Mesendoderm (in vitro differentiated cells): ENCODE results near the gene MYH15.

Experiments
- DNase-seq: peaks from one replicate; pipeline ENCODE4 v3.0.0; 2013
- H2AK5ac ChIP-seq: 2 replicates; pipeline ENCODE4 v1.6.1; 2013; ENCODE audit warnings: low read length, inconsistent platforms
- H2BK120ac ChIP-seq: 2 replicates; pipeline ENCODE4 v1.6.1; 2013; ENCODE audit warnings: low read depth, mild to moderate bottlenecking, low read length, moderate library complexity, mixed read lengths
- H2BK15ac ChIP-seq: replicated peaks from 2 replicates; pipeline ENCODE4 v1.6.1; 2013; ENCODE audit warnings: low read depth, mild to moderate bottlenecking, moderate library complexity
- H2BK5ac ChIP-seq: 2 replicates; pipeline ENCODE4 v1.6.1; 2013; ENCODE audit warnings: low read length, inconsistent platforms
- H3K18ac ChIP-seq: 2 replicates; pipeline ENCODE4 v1.6.1; 2013; ENCODE audit warnings: mild to moderate bottlenecking, low read length, mixed read lengths
- H3K23ac ChIP-seq: one replicate; pipeline ENCODE4 v1.6.1; 2013; ENCODE audit warnings: low read length
- H3K27ac ChIP-seq: 2 replicates; pipeline ENCODE4 v1.5.1; 2013; ENCODE audit warnings: low read depth, mild to moderate bottlenecking, inconsistent platforms, low read length, moderate library complexity
- H3K27me3 ChIP-seq: 2 replicates; pipeline ENCODE4 v1.6.1; 2013; ENCODE audit warnings: low read length, control low read depth, mild to moderate bottlenecking, inconsistent platforms; ENCODE audit not compliant: insufficient read depth, poor library complexity
- H3K36me3 ChIP-seq: 2 replicates; pipeline ENCODE4 v1.6.1; 2013; ENCODE audit warnings: low read length, inconsistent platforms; ENCODE audit not compliant: control insufficient read depth, insufficient read depth
- H3K4ac ChIP-seq: one replicate; pipeline ENCODE4 v1.6.1; 2013; ENCODE audit warnings: low read depth, mild to moderate bottlenecking, low read length, moderate library complexity
- H3K4me1 ChIP-seq: 2 replicates; pipeline ENCODE4 v1.6.1; 2013; ENCODE audit warnings: low read depth, low read length, inconsistent platforms; ENCODE audit not compliant: control insufficient read depth
- H3K4me2 ChIP-seq: 2 replicates; pipeline ENCODE4 v1.6.1; 2013; ENCODE audit warnings: low read length
- H3K4me3 ChIP-seq: 2 replicates; pipeline ENCODE4 v1.5.1; 2013; ENCODE audit warnings: mild to moderate bottlenecking, low read length
- H3K56ac ChIP-seq: one replicate; pipeline ENCODE4 v1.6.1; 2013; ENCODE audit warnings: low read length
- H3K79me1 ChIP-seq: 2 replicates; pipeline ENCODE4 v1.6.1; 2013; ENCODE audit warnings: low read length, inconsistent platforms
- H3K79me2 ChIP-seq: 2 replicates; pipeline ENCODE4 v1.6.1; 2013; ENCODE audit warnings: mild to moderate bottlenecking, low read length; ENCODE audit not compliant: control insufficient read depth, insufficient read depth
- H3K9ac ChIP-seq: 2 replicates; pipeline ENCODE4 v1.6.1; 2013; ENCODE audit warnings: low read length, inconsistent platforms
- H4K5ac ChIP-seq: one replicate; pipeline ENCODE4 v1.6.1; 2013; ENCODE audit warnings: low read length
- H4K8ac ChIP-seq: one replicate; pipeline ENCODE4 v1.6.1; 2013; ENCODE audit warnings: low read depth, mild to moderate bottlenecking, control low read depth, low read length, moderate library complexity
- WGBS: extraction: QIAGEN DNeasy Blood & Tissue Kit; methylation state at CpG from one replicate; pipeline ENCODE4 v1.1.7; 2013; ENCODE audit warnings: low lambda C conversion rate, missing lambda C conversion rate; ENCODE audit not compliant: insufficient coverage; ENCODE audit errors: extremely low coverage; 5-methylcytosine and 5-hydroxymethylcytosine counted together

The MYH15 gene

GRCh38 chr3:108453565-108453964 is 56.8 kb downstream of the MYH15 start:
- Histone ChIP-seq H4K8ac (no peak overlapping the region), H3K4me3 (no peak overlapping the region), H3K4me2 (no peak overlapping the region), H3K36me3 (no peaks in the 10 kb centered on the region), H3K9ac (no peak overlapping the region), H2BK120ac (no peak overlapping the region), H3K56ac (no peak overlapping the region), H3K18ac (no peak overlapping the region), H3K4me1 (no peaks in the 10 kb centered on the region), H3K79me1 (no peaks in the 10 kb centered on the region), H2BK15ac (no peak overlapping the region), H3K27me3 (no peaks in the 10 kb centered on the region), H3K4ac (no peak overlapping the region), H3K23ac (no peak overlapping the region), H2BK5ac (no peak overlapping the region), H3K79me2 (no peaks in the 10 kb centered on the region), H4K5ac (no peak overlapping the region), H2AK5ac (no peak overlapping the region), H3K27ac (no peak overlapping the region)
- no CpG with 5 or more reads among the region's 1 CpG for WGBS
- no peak for DNase-seq

- Histone ChIP-seq H4K5ac (no peak overlapping the region), H3K4me1 (no peaks in the 10 kb centered on the region)
These were observed 60.0 kb downstream of the MYH15 start for GRCh38 chr3:108450444-108450843.

GRCh38 chr3:108448593-108448992 is 61.8 kb downstream of the MYH15 start:
- H3K4ac ChIP-seq, result no peak overlapping the region
- H4K8ac ChIP-seq, result no peak overlapping the region
- H3K4me2 ChIP-seq, result no peak overlapping the region
- no peak overlapping the region for H3K23ac ChIP-seq
- no peak for DNase-seq
- H3K27ac ChIP-seq, result no peak overlapping the region
- no peak overlapping the region for H3K56ac ChIP-seq
- H3K18ac ChIP-seq, result no peak overlapping the region
- no peak overlapping the region for H2BK15ac ChIP-seq
- no peaks in the 10 kb centered on the region for H3K4me1 ChIP-seq
- no CpG with 5 or more reads among the region's 1 CpG for WGBS
- H2BK120ac ChIP-seq, result no peak overlapping the region
- H3K36me3 ChIP-seq, result no peaks in the 10 kb centered on the region
- no peaks in the 10 kb centered on the region for H3K27me3 ChIP-seq
- H3K9ac ChIP-seq, result no peak overlapping the region
- no peak overlapping the region for H4K5ac ChIP-seq
- no peaks in the 10 kb centered on the region for H3K79me2 ChIP-seq
- H3K4me3 ChIP-seq, result no peak overlapping the region
- H2BK5ac ChIP-seq, result no peak overlapping the region
- no peak overlapping the region for H2AK5ac ChIP-seq
- H3K79me1 ChIP-seq, result no peaks in the 10 kb centered on the region

More at GRCh38 chr3:108450444-108450843, 60.0 kb downstream of the MYH15 start:
- no peak for DNase-seq
- no peak overlapping the region for H2BK15ac ChIP-seq
- no peaks in the 10 kb centered on the region for H3K79me1 ChIP-seq
- no CpG with 5 or more reads among the region's 2 CpGs for WGBS
- no peaks in the 10 kb centered on the region for H3K36me3 ChIP-seq
- H3K27me3 ChIP-seq, result no peaks in the 10 kb centered on the region
- H3K4me2 ChIP-seq, result no peak overlapping the region
- H3K23ac ChIP-seq, result no peak overlapping the region
- no peak overlapping the region for H3K18ac ChIP-seq
- H3K4ac ChIP-seq, result no peak overlapping the region
- no peak overlapping the region for H3K56ac ChIP-seq
- H4K8ac ChIP-seq, result no peak overlapping the region
- no peak overlapping the region for H3K9ac ChIP-seq
- H2BK120ac ChIP-seq, result no peak overlapping the region
- no peak overlapping the region for H3K27ac ChIP-seq
- no peak overlapping the region for H2AK5ac ChIP-seq
- no peaks in the 10 kb centered on the region for H3K79me2 ChIP-seq
- no peak overlapping the region for H3K4me3 ChIP-seq
- H2BK5ac ChIP-seq, result no peak overlapping the region

- Histone ChIP-seq H3K27me3 (no peaks in the 10 kb centered on the region), H3K4me3 (no peak overlapping the region), H2AK5ac (no peak overlapping the region), H2BK120ac (no peak overlapping the region), H3K4me2 (no peak overlapping the region), H3K18ac (no peak overlapping the region), H3K9ac (no peak overlapping the region), H3K36me3 (no peaks in the 10 kb centered on the region), H3K27ac (no peak overlapping the region), H3K79me1 (no peaks in the 10 kb centered on the region), H2BK15ac (no peak overlapping the region), H3K56ac (no peak overlapping the region), H4K8ac (no peak overlapping the region), H2BK5ac (no peak overlapping the region), H3K79me2 (no peaks in the 10 kb centered on the region), H3K4ac (no peak overlapping the region), H3K23ac (no peak overlapping the region), H4K5ac (no peak overlapping the region), H3K4me1 (no peaks in the 10 kb centered on the region)
- WGBS, result no CpG with 5 or more reads among the region's 3 CpGs
- DNase-seq, result no peak
These were observed 63.1 kb downstream of the MYH15 start for GRCh38 chr3:108447096-108447847.

GRCh38 chr3:108442281-108442680 is 68.1 kb downstream of the MYH15 start:
- H3K4me3 ChIP-seq, result no peak overlapping the region
- no CpG with 5 or more reads among the region's 2 CpGs for WGBS
- no peaks in the 10 kb centered on the region for H3K79me1 ChIP-seq

GRCh38 chr3:108441518-108441917 is 68.9 kb downstream of the MYH15 start:
- Histone ChIP-seq H4K5ac (no peak overlapping the region), H2BK15ac (no peak overlapping the region), H3K36me3 (no peaks in the 10 kb centered on the region), H3K79me1 (no peaks in the 10 kb centered on the region), H3K79me2 (no peaks in the 10 kb centered on the region), H3K4ac (no peak overlapping the region), H4K8ac (no peak overlapping the region), H3K18ac (no peak overlapping the region), H3K23ac (no peak overlapping the region), H3K9ac (no peak overlapping the region), H3K4me2 (no peak overlapping the region), H2BK5ac (no peak overlapping the region), H3K56ac (no peak overlapping the region), H3K27me3 (no peaks in the 10 kb centered on the region), H2BK120ac (no peak overlapping the region), H2AK5ac (no peak overlapping the region), H3K27ac (no peak overlapping the region), H3K4me3 (no peak overlapping the region), H3K4me1 (peaks cover 5% of the 10 kb centered on the region)
- DNase-seq, result no peak
- no CpG with 5 or more reads among the region's 2 CpGs for WGBS

More at GRCh38 chr3:108442281-108442680, 68.1 kb downstream of the MYH15 start:
- H3K9ac ChIP-seq, result no peak overlapping the region
- no peak overlapping the region for H3K4me2 ChIP-seq
- no peak overlapping the region for H3K18ac ChIP-seq
- DNase-seq, result no peak
- H2AK5ac ChIP-seq, result no peak overlapping the region
- H3K27me3 ChIP-seq, result no peaks in the 10 kb centered on the region
- H2BK120ac ChIP-seq, result no peak overlapping the region
- H4K5ac ChIP-seq, result no peak overlapping the region
- H3K27ac ChIP-seq, result no peak overlapping the region
- H3K79me2 ChIP-seq, result no peaks in the 10 kb centered on the region
- H3K4me1 ChIP-seq, result peaks cover 5% of the 10 kb centered on the region
- H3K56ac ChIP-seq, result no peak overlapping the region
- no peak overlapping the region for H2BK5ac ChIP-seq
- no peak overlapping the region for H2BK15ac ChIP-seq
- no peak overlapping the region for H4K8ac ChIP-seq
- no peaks in the 10 kb centered on the region for H3K36me3 ChIP-seq
- no peak overlapping the region for H3K4ac ChIP-seq
- no peak overlapping the region for H3K23ac ChIP-seq
